ENCODE measurements around the gene FITM2. TPM values are rescaled to one million over a fixed set of nuclear protein-coding genes. Genes with fewer than 3 reads are reported as not detected.
"Not testable (repeated sequence)": the region's sequence is repeated elsewhere in the genome, so short reads cannot be mapped to it uniquely, and the experiment has no call there.

The FITM2 gene
- total RNA-seq, 1 donor from 2014 or later = 6.3 TPM

DNA sequence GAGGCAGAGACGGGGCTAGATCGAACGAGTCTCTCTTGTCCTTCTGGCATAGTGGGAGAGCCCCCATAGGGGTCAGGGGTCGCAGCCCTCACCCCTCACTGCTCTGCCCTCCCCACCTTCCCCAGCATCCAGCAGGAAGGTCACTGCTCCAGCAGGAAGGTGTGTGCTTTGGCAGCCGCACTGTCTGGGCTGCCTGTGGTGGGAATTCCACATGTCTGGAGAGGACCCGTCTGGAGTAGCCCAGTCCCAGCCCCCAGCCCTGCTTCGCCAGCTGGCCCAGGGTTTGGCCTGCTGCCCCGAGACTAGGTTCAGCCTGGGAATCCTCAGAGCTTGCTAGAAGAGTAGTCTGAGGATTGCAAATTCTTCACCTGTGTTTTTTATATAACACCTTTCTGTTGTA lies 23.3 kb upstream of the FITM2 start:
- no peak for DNase-seq (ENCODE audit: low read depth in 2 of 2)

DNA sequence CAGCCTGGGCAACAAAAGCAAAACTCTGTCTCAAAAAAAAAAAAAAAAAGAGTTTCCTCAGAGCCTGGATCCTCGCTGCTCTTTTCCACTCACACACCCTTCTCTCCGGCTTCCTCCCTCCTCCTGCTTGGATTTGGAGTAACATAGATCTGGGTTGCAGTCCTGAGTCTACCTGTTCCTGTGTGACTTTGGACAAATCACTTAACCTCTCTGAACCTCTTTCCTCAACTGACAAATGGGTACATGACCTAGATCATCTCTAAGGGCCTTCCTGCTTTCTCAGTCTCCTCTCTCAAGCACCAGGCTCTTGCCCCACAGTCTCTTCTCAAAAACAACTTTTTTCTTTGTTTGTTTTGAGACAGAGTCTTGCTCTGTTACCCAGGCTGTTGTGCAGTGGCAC lies 20.2 kb upstream of the FITM2 start:
- no peak for DNase-seq (ENCODE audit: low read depth in 2 of 2)

DNA sequence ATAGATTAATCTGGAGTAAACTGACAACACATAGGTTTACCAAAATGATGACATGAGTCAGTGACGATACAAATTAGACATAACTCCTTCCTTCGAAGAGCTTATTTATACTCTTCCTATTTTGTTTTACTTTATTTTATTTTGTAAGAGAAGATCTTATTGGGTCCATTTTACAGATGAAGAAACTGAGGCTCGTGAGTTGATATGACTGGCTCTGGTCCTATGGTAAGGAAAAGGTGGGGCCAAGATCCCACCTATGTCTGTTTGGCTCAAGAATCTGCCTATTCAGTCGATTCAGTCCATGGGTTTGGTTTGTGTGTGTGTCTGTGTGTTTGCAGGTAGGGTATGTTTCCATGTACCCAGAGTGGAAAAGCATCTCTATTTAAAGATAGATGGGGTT lies 17.4 kb upstream of the FITM2 start:
- no peak for DNase-seq (ENCODE audit: low read depth in 2 of 2)

DNA sequence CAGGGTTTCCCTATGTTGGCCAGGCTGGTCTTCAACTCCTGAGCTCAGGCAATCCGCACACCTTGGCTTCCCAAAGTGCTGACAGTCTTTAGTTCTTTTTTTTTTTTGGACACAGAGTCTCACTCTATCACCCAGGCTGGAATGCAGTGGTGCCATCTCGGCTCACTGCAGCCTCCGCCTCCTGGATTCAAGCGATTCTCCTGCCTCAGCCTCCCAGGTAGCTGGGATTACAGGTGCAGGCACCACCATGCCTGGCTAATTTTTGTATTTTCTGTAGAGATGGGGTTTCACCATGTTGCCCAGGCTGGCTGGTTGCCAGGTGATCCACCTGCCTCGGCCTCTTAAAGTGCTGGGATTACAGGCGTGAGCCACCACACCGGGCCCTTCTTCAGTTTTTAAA lies 16.7 kb upstream of the FITM2 start:
- not testable (repeated sequence) for DNase-seq (ENCODE audit: low read depth in 2 of 2)

DNA sequence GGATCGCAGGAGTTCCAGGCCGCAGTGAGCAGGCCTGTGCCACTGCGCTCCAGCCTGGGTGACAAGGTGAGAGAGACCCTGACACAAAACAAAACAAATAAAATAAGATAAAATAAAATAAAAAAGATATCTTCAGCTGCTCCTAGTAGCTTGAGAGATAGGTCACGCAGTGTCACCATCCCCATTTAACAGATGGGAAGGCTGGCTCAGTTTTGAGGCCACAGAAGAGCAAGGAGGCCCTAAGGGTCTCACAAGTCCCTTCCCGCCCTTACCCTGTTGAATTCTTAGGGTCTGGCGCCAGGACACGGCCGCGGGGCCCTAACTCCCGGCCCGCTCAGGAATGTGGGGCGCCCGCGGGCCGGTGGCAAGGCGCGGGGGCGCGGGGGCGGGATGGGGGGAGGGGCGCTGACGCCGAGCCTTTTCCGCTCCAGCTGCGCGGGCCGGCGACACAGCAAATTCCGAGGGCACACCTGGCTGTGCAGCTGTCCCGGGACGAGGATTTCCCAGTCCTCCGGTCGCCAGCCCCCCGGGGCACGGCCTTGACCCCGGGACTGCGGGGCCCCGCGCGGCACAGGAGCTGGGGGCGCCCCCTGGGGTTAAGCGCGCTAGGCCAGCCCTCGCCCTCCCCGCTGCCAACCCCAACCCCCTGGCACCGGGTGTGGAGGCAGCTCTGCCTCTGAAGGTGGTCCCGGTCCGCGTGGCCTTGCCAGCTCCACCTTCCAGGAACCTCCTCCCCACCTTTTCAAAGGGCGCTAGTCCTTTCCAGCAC lies 15.6 kb upstream of the FITM2 start:
- DNase-seq (ENCODE audit: low read depth in 2 of 2) = no peak

DNA sequence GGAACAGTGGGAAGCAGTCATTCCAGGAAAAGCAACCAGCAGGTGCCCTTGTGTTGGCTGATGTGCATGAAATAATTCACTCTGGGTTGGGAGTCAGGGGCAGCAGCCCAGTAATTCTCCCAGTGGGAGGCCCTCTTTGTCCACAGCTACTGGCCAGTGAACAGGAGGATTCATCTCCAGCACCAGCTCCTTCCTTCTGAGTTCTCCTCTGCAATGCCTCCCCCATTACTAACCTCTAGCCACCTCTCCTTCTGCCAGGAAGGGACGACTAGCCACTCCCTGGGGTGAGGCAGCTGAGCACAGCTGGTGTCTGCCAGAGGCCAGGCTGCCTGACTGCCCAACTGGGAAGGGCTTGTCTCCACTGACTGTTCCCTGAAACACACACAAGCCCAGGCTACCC lies 13.3 kb upstream of the FITM2 start:
- DNase-seq (ENCODE audit: low read depth in 2 of 2) = no peak

DNA sequence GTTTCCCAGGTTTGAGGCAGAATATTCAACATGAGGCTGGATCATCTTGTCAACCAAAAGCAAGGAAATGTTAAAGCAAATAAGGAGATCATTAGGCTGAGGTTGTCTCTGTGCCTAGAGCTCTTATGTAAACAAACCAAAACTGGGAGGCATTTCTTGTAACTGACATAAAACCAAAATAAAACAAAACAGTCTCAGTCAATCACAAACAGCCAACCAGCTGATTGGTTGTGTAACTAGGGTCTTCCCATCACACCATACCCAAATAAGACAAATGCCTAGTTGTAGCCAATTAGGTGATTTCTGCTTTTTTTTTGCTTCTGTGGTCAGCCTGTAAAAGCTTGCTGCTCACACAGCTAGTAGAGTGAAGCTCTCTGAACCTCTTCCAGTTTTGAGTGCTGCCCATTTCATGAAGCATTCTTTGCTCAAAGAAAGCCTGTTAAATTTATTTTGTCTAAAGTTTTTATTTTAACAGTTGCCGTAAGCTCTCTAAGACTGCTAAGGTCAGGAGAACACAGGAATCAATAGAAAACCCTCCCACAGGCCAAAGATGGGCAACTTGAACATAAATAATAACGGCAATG lies 8.9 kb upstream of the FITM2 start:
- no peak for DNase-seq (ENCODE audit: low read depth in 2 of 2)

DNA sequence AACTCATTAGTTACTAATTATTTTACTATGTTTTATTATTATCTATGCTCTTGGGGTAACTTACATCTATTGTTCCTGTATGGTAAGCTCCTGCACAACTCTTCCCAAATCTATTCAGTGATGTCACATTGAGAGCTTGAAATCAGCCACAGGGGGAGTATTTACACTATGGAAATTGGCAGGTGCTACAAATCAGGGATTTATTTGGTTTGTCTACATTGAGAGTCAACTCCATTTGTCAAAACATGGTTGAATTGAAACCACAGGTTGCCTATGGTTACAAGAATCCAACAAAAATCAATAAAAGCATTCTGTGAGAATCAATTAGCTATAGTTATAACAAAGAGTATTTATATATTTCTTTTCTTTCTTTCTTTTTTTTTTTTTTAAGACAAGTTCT lies 3.9 kb upstream of the FITM2 start:
- no peak for DNase-seq (ENCODE audit: low read depth in 2 of 2)

DNA sequence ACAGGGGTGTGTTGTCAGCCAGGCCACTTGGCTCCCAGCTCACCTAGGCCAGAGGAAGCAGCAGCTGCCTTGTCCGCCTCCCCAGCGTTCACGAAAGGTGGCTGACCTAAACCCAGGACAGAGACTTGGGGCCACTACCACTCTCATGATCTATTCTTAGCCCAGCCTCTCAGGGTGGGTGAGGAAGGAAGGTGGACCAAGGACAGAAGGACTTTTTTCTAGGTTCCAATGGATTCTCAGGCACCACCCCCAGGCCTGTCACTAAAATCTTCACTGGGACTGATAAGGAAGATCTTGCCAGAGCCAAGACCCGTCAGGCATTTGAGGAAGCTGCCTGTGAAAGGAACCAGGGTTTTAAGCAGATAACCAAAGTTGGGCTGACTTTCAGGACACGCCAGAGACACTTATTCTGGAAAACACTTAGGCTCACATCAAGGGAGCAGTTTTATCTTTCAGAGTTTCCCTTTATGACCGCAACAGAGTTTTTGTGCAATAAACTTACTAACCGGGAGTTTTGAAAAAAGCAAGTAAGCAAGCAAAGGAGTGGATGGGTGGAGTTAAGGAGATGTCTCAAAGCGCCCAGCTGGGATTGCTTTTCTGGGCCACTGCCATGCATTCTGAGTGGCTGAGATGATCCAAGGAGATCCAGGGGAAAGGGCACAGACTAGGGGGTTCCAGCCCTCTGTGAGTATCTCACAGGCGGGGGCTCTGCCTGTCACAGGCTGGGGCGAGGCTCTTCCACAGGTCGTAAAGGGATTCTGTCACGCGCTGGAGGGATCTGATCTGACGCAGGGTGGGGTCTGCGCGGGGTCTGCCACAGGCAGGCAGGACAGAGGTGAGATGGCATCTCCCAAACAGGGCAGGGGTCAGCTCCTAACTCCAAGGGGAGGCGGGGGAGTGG lies 989 bp downstream of the FITM2 start:
- peak in 1 of 2 donors; percentile 3 for DNase-seq (ENCODE audit: low read depth in 2 of 2)

DNA sequence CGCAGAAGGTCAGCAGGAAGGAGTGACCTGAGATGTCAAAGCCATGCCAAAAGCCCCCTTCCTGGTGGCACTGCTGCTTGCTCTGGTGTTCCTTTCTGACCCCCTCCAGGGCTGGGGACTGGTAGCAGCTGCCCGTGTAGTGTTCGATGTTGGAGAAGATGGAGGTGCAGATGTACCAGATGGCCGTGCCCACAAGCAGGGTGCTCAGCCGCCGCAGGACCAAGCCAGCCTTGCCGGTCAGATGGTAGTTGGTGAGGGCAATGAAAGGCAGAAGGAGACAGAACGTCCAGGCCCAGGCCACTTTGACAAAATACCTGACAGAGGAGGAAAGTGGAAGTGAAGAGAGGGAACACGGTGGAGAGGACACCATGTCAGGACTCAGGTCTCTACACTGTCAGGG lies 4.1 kb downstream of the FITM2 start:
- DNase-seq (ENCODE audit: low read depth in 2 of 2) = no peak

DNA sequence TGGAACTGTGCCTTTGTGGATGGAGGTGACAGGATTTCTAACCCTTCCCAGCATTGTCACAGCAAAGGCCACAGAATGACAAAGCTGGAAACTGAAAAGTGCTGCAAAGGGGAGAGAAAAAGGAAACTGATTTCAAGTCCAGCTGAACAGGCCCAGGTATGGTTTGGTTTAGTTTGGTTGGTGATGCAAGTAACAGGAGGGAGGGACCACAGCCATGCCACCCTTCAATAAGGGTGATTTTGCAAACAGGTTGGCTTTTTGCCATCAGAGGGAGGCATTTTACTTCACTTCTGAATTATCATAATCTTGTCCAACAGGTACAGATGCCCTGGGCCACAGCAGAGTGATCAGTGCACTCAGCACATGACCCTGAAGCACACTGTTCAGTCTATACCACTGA lies 6.6 kb downstream of the FITM2 start:
- no peak for DNase-seq (ENCODE audit: low read depth in 2 of 2)

DNA sequence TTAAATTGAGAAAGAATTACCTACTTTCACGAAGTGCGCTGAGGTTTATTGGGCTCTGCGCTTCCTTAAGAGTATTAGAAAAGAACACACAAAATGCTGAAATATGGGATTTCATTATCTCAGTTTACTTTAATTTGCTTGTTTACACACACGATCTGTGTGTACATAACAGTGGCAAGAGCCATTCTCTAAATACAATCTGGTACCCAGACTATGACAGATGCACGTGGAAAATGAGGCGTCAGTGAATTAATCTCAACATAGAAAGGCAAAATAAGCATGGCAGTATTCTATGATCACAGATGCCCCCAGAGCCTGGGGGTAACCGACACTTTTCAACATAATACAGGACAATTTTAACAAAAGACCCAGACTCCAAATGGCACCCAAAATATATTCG lies 8.3 kb downstream of the FITM2 start:
- DNase-seq (ENCODE audit: low read depth in 2 of 2) = no peak

DNA sequence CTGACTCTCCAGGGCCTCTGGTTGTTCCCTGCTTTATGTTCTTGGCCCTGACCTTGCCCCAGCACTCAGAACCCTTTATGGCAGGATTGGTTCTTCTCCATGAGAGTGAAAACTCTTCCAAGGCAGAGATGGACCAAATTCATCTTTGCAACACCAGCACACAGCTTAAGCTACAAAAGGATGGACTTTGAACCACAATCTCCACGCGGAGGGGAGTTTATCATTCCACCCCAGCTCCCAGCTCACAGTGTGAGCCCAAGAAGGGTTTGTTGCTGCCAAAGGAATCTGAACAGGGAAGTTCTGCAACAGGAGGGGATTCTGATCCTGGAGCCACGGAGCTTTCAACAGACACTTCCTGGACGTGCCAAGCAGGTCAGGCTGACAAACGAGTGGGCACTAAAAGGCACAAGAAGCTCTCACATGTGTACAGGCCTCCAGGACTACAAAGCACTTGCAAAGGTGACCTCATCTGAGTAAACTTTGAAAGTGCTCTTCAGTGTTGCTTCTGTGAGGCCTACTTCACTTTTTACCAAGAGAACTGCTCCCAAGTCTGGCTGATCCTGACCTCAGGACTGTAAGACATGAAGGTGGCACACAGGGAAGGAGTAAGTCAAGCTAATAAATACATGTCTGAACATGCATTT lies 8.9 kb downstream of the FITM2 start:
- no peak for DNase-seq (ENCODE audit: low read depth in 2 of 2)

DNA sequence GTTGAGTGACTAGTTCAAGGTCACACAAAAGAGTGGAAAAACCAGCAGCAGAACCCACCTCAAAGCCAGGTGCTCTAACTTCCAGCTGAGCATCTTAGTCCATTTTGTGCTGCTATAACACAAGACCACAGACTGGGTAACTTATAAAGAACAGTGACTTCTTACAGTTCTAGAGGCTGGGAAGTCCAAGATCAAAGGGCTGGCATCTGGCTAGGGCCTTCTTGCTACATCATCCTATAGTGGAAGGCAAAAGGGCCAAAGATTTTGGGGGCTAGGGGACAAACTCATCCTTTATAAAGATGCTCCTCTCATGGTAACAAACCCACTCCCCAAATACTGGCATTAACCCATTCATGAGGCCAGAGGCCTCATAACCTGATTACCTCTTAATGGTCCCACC lies 9.7 kb downstream of the FITM2 start:
- no peak for DNase-seq (ENCODE audit: low read depth in 2 of 2)

DNA sequence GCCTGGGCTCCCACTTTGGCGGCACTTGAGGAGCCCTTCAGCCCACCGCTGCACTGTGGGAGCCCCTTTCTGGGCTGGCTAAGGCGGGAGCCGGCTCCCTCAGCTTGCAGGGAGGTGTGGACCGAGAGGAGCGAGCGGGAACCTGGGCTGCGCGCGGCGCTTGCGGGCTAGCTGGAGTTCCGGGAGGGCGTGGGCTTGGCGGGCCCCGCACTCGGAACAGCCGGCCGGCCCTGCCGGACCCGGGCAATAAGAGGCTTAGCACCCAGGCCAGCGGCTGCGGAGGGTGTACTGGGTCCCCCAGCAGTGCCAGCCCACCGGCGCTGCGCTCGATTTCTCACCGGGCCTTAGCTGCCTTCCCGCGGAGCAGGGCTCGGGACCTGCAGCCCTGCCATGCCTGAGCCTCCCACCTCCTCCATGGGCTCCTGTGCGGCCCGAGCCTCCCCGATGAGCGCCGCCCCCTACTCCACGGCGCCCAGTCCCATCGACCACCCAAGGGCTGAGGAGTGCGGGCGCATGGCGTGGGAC lies 11.9 kb downstream of the FITM2 start:
- DNase-seq (ENCODE audit: low read depth in 2 of 2) = not testable (repeated sequence)

DNA sequence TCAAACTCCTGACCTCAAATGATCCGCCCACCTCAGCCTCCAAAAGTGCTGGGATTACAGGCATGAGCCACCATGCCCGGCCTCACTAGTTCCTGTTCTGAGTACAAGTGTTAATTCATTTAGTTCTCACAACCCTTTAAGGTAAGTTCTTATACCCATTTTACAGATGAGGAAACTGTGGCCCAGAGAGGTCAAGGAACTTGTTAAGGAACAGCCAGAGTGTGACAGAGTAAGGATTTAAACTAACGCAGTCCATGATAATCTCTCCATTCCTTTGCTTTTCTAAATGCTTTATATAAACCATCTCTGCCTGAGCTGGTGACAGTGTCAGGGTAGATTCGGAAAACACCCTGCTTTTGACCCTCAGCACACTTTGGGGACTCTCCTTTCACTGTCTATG lies 13.3 kb downstream of the FITM2 start:
- no peak for DNase-seq (ENCODE audit: low read depth in 2 of 2)

DNA sequence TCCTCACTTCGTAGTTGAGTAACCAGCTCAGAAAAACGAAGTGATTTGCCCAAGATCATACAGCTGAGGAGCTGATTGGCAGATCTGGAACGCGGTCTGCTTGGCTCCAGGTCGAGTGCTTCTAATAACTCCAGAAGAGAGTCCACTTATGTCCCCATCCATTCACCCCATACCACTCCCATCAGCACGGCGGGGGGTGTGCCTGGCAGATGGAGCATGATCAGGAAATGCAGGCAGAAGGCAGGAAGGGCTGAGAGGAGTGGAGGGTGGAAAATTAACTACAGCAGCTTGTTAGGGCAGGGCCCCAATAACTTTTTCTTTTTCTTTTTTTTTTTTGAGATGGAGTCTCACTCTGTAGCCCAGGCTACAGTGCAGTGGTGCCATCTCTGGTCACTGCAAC lies 15.0 kb downstream of the FITM2 start:
- DNase-seq (ENCODE audit: low read depth in 2 of 2) = peak in 1 of 2 donors; percentile 3

DNA sequence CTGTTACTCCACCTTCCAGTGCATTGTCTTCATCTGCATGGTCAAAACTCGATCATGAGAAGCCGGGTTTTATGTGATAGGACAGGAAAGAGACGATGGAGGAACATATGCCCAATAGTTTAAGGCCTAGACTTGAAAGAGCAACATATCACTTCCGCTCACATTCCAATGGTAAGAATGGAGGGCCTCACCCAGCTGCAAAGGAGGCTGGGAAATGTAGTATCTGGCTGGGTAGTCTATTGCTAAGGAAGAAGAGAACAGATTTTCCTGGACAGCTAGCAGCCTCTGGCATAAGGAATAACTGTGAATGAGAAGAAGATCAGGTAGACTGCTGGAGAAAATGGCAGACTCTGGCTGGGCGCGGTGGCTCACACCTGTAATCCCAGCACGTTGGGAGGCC lies 19.2 kb downstream of the FITM2 start:
- DNase-seq (ENCODE audit: low read depth in 2 of 2) = no peak

DNA sequence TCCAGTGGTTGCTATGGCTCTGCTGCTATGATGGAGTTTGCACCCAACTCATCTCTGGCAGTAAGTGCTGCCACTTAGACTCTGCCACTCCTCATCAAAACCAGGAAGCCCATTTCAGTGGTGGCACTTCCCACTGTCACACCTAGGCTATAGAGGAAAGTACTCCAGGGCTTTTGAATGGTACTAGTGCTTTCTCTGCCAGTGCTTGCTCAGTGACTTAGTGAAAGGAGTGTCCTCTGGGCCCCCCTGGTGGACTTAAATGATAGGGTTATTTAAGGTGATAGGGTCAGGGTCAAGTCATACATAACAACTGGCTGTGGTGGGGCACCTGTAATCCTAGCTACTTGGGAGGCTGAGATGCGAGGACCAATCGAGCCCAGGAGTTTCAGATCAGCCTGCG lies 22.8 kb downstream of the FITM2 start:
- DNase-seq (ENCODE audit: low read depth in 2 of 2) = no peak

DNA sequence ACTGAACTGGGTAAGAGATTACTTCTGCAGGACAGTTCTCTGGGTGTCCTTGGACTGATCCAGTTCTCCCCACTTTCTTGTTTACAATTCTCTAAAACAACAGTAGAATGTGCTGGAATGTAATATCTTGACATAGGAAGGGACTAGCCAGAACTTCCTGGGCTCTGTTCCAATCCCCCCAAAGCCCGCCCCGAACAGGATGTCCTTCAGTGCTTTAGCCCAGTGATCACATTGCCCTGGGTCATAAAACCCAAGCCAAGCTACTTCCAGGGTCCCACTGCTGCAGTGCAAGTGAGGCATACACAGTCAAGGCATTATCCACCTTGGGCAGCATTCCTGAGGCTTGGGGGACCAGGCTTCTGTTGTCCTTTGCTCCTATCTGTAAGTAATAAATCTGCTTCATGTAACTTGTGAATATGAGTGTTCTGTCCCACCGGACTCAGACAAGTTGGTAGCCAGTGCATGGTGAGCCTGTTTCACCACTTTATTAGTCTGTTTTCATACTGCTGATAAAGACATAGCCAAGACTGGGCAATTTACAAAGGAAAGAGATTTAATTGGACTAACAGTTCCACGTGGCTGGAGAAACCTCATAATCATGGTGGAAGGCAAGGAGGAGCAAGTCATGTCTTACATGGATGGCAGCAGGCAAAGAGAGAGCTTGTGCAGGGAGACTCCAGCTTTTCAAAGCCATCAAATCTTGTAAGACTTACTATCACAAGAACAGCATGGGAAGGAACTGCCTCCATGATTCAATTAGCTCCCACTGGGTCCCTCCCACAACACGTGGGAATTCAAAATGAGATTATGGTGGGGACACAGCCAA lies 23.5 kb downstream of the FITM2 start:
- DNase-seq (ENCODE audit: low read depth in 2 of 2) = no peak

DNA sequence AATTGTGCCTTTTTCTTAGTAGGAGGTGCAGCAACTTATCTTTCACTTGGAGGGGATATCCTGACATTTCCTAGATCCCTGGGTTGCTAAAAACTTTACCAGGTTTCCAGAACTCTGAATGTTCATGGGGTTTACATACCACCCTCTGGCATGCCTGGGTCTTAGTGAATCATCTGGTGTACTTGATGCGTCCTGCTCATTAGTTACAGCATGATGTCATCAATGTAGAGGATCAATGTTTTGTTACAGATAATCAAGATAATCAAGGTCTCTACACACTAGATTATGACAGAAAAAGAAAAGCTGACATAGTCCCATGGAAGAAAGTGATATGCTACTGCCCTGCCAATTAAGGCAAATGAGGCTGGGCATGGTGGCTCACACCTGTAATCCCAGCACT lies 27.0 kb downstream of the FITM2 start:
- DNase-seq (ENCODE audit: low read depth in 2 of 2) = no peak

All from dermis microvascular lymphatic vessel endothelial cell (primary cell).